ENCODE data around the gene C9.
A peak's percentile ranks its signal among the peaks of the same experiment; 100 is the strongest.

Gene C9

DNA sequence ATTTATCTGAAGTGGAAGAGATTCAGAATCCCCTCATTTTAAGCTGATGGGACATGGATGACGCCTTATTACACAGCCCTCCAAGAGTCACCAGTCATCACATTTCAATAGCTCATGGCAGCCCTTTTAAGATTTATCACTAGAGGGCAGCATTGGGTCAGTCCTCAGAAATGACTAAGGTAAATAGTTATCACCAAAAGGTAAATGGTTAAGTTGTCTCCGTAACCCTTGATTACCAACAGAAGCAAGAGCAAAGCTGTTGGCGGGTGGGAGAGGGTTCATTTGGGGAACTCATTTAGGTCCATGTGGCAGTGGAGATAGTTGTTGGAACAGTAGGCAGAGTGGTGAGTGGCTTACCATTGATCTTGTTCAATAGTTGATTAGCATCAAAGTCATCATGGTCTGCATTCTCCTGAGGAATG lies 12.0 kb upstream of the C9 start:
- Histone ChIP-seq H3K9me3 (ENCODE audit: control insufficient read depth, low read length) (no peaks in the 10 kb centered on the region), H3K27me3 (ENCODE audit: control insufficient read depth in 1 of 2, insufficient read depth in 1 of 2, low read length in 2 of 2) (no peaks in the 10 kb centered on the region), H2BK15ac (ENCODE audit: low read depth, poor library complexity, severe bottlenecking) (no peak overlapping the region), H3K4me3 (ENCODE audit: insufficient read depth in 1 of 2, low read depth in 1 of 2, low read length in 2 of 2) (no peak overlapping the region), H3K18ac (ENCODE audit: low read depth in 1 of 2, low read length in 2 of 2) (no peak overlapping the region), H2AK5ac (ENCODE audit: low read length, severe bottlenecking) (no peak overlapping the region), H2AFZ (ENCODE audit: low read depth, low read length) (no peak overlapping the region), H3K79me1 (replicated peaks; ENCODE audit: low read length, poor library complexity, severe bottlenecking) (peaks cover 11% of the 10 kb centered on the region), H2BK120ac (ENCODE audit: low read depth, low read length) (no peak overlapping the region), H3K14ac (ENCODE audit: low read length in 2 of 2) (no peak overlapping the region), H3K36me3 (ENCODE audit: control insufficient read depth in 1 of 2, insufficient read depth in 2 of 2, low read depth in 1 of 2, low read length in 2 of 2) (peaks cover 36 to 99% of the 10 kb centered on the region in 2 experiments), H2BK5ac (ENCODE audit: low read depth, low read length, poor library complexity, severe bottlenecking) (no peak overlapping the region), H3K4me2 (ENCODE audit: low read length, poor library complexity, severe bottlenecking) (no peak overlapping the region), H3K4ac (ENCODE audit: low read depth in 1 of 2, low read length in 2 of 2) (no peak overlapping the region), H2BK12ac (ENCODE audit: low read length in 2 of 2) (no peak overlapping the region), H4K91ac (ENCODE audit: low read length) (no peak overlapping the region), H3K4me1 (ENCODE audit: control insufficient read depth, insufficient read depth, low read depth, low read length) (no peaks in the 10 kb centered on the region), H4K8ac (ENCODE audit: low read length) (peak overlapping the region; percentile 65), H3K23ac (ENCODE audit: low read length in 2 of 2) (no peak overlapping the region), H3K9ac (ENCODE audit: low read length) (no peak overlapping the region), H3K27ac (ENCODE audit: low read length, poor library complexity, severe bottlenecking) (no peak overlapping the region)
- 61% methylated on average over 3 of the region's 3 CpGs for WGBS
- DNase-seq = peak; percentile 66

DNA sequence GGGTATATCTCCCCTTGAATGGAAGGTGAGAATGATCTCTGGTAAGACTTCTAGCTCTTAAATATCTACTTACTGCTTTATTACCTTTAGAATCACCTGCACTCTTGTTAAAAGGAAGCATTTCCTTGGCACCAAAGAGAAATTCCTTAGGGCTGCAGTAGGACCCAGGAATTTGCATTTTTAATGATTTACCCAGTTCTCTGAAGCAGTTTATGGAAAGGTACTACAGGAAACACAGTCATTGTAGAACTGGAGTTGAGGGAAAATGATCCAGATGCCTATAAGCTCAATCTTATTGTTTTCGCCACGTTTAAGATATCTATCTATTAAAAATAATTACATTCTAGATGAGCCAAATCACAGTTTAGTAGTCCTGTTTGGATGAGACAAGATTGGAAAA lies 9.5 kb upstream of the C9 start:
- H2BK12ac ChIP-seq (ENCODE audit: low read length in 2 of 2) = no peak overlapping the region
- H4K8ac ChIP-seq (ENCODE audit: low read length) = no peak overlapping the region
- no peak overlapping the region for H3K4me2 ChIP-seq (ENCODE audit: low read length, poor library complexity, severe bottlenecking)
- H3K14ac ChIP-seq (ENCODE audit: low read length in 2 of 2) = no peak overlapping the region
- no peak overlapping the region for H2AK5ac ChIP-seq (ENCODE audit: low read length, severe bottlenecking)
- DNase-seq = no peak
- H3K4ac ChIP-seq (ENCODE audit: low read depth in 1 of 2, low read length in 2 of 2) = no peak overlapping the region
- peak overlapping the region; percentile 15 for H3K9ac ChIP-seq (ENCODE audit: low read length)
- H3K27ac ChIP-seq (ENCODE audit: low read length, poor library complexity, severe bottlenecking) = no peak overlapping the region
- H4K91ac ChIP-seq (ENCODE audit: low read length) = no peak overlapping the region
- H3K4me1 ChIP-seq (ENCODE audit: control insufficient read depth, insufficient read depth, low read depth, low read length) = no peaks in the 10 kb centered on the region
- H2BK120ac ChIP-seq (ENCODE audit: low read depth, low read length) = no peak overlapping the region
- no peak overlapping the region for H3K4me3 ChIP-seq (ENCODE audit: insufficient read depth in 1 of 2, low read depth in 1 of 2, low read length in 2 of 2)
- H3K23ac ChIP-seq (ENCODE audit: low read length in 2 of 2) = no peak overlapping the region
- H3K27me3 ChIP-seq (ENCODE audit: control insufficient read depth in 1 of 2, insufficient read depth in 1 of 2, low read length in 2 of 2) = no peaks in the 10 kb centered on the region
- H3K79me1 ChIP-seq (replicated peaks; ENCODE audit: low read length, poor library complexity, severe bottlenecking) = peaks cover 3% of the 10 kb centered on the region
- no peak overlapping the region for H2BK15ac ChIP-seq (ENCODE audit: low read depth, poor library complexity, severe bottlenecking)
- H2BK5ac ChIP-seq (ENCODE audit: low read depth, low read length, poor library complexity, severe bottlenecking) = no peak overlapping the region
- H3K18ac ChIP-seq (ENCODE audit: low read depth in 1 of 2, low read length in 2 of 2) = no peak overlapping the region
- no peaks in the 10 kb centered on the region for H3K9me3 ChIP-seq (ENCODE audit: control insufficient read depth, low read length)
- no CpG with 5 or more reads among the region's 2 CpGs for WGBS
- no peak overlapping the region for H2AFZ ChIP-seq (ENCODE audit: low read depth, low read length)
- H3K36me3 ChIP-seq (ENCODE audit: control insufficient read depth in 1 of 2, insufficient read depth in 2 of 2, low read depth in 1 of 2, low read length in 2 of 2) = peaks cover 26 to 97% of the 10 kb centered on the region in 2 experiments

DNA sequence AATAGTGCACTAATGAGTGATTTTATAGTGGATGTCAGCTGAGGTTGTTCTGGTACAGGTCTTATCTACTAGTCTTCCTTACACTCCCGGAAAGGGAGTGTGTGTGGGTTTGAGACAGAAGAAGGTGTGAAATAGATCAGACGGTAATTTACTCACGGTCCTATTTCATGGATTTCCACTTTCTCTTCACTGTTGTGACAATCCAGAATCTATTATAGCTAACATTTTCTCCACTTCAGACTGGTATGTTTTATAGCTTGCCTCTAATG lies 7.0 kb upstream of the C9 start:
- H2AK5ac ChIP-seq (ENCODE audit: low read length, severe bottlenecking) = no peak overlapping the region
- H3K4me3 ChIP-seq (ENCODE audit: insufficient read depth in 1 of 2, low read depth in 1 of 2, low read length in 2 of 2) = no peak overlapping the region
- no peak overlapping the region for H4K8ac ChIP-seq (ENCODE audit: low read length)
- H3K4me2 ChIP-seq (ENCODE audit: low read length, poor library complexity, severe bottlenecking) = no peak overlapping the region
- no peaks in the 10 kb centered on the region for H3K27me3 ChIP-seq (ENCODE audit: control insufficient read depth in 1 of 2, insufficient read depth in 1 of 2, low read length in 2 of 2)
- H3K36me3 ChIP-seq (ENCODE audit: control insufficient read depth in 1 of 2, insufficient read depth in 2 of 2, low read depth in 1 of 2, low read length in 2 of 2) = peaks cover 11 to 72% of the 10 kb centered on the region in 2 experiments
- H3K4me1 ChIP-seq (ENCODE audit: control insufficient read depth, insufficient read depth, low read depth, low read length) = no peaks in the 10 kb centered on the region
- no peak overlapping the region for H2BK12ac ChIP-seq (ENCODE audit: low read length in 2 of 2)
- no peak overlapping the region for H3K4ac ChIP-seq (ENCODE audit: low read depth in 1 of 2, low read length in 2 of 2)
- no peak overlapping the region for H2BK15ac ChIP-seq (ENCODE audit: low read depth, poor library complexity, severe bottlenecking)
- no peak overlapping the region for H2AFZ ChIP-seq (ENCODE audit: low read depth, low read length)
- H3K9me3 ChIP-seq (ENCODE audit: control insufficient read depth, low read length) = no peaks in the 10 kb centered on the region
- H2BK5ac ChIP-seq (ENCODE audit: low read depth, low read length, poor library complexity, severe bottlenecking) = no peak overlapping the region
- no peak overlapping the region for H3K23ac ChIP-seq (ENCODE audit: low read length in 2 of 2)
- no peak overlapping the region for H2BK120ac ChIP-seq (ENCODE audit: low read depth, low read length)
- H3K9ac ChIP-seq (ENCODE audit: low read length) = peak overlapping the region; percentile 12
- H3K18ac ChIP-seq (ENCODE audit: low read depth in 1 of 2, low read length in 2 of 2) = no peak overlapping the region
- WGBS = 100% methylated on average over 3 of the region's 3 CpGs
- H3K79me1 ChIP-seq (replicated peaks; ENCODE audit: low read length, poor library complexity, severe bottlenecking) = peaks cover 1% of the 10 kb centered on the region
- H4K91ac ChIP-seq (ENCODE audit: low read length) = no peak overlapping the region
- no peak for DNase-seq
- no peak overlapping the region for H3K14ac ChIP-seq (ENCODE audit: low read length in 2 of 2)
- no peak overlapping the region for H3K27ac ChIP-seq (ENCODE audit: low read length, poor library complexity, severe bottlenecking)

DNA sequence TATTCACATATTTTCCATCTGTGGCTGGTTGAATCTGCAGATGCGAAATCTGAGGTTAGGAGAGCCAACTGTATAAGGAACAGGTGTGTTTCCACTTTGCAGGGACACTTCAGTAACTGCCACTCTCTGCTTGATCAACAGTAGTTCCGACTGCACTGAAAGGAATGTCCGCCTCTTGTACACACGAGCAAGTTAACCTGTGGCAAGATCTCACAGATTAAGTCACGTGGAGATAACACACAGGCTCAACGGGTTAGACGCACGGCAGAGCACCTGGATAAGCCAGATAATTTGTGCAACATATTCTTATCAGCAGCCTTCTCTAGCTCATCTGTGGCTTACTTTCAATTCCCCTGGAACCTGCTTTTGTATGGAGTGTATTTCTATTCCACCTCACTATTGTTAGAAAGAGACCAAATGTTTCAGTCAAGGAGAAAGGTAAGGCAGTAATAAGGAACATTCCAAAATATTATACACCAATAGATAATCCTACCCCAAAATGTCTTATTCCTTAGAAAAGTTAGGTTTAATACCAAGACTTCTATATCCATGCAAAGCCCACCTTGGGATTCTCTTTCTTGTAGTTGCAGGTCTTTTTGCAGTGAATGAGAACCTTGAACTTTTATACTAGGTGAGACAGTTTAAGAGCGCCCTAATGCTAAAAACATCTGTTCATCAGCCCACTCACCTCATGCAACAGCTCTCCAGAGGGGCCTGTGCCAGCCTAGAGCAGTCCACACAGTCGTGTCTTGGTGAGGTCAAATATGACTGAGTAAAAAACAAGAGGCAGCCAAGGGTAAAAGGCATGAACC lies 6.5 kb upstream of the C9 start:
- 92% methylated on average over 9 of the region's 10 CpGs for WGBS
- no peak overlapping the region for H2AK5ac ChIP-seq (ENCODE audit: low read length, severe bottlenecking)
- H3K79me1 ChIP-seq (replicated peaks; ENCODE audit: low read length, poor library complexity, severe bottlenecking) = no peaks in the 10 kb centered on the region
- no peak overlapping the region for H3K4me3 ChIP-seq (ENCODE audit: insufficient read depth in 1 of 2, low read depth in 1 of 2, low read length in 2 of 2)
- H3K9ac ChIP-seq (ENCODE audit: low read length) = peak overlapping the region; percentile 12
- H2AFZ ChIP-seq (ENCODE audit: low read depth, low read length) = no peak overlapping the region
- H3K23ac ChIP-seq (ENCODE audit: low read length in 2 of 2) = no peak overlapping the region
- H4K91ac ChIP-seq (ENCODE audit: low read length) = no peak overlapping the region
- no peak overlapping the region for H3K14ac ChIP-seq (ENCODE audit: low read length in 2 of 2)
- H4K8ac ChIP-seq (ENCODE audit: low read length) = no peak overlapping the region
- H2BK12ac ChIP-seq (ENCODE audit: low read length in 2 of 2) = no peak overlapping the region
- no peaks in the 10 kb centered on the region for H3K27me3 ChIP-seq (ENCODE audit: control insufficient read depth in 1 of 2, insufficient read depth in 1 of 2, low read length in 2 of 2)
- H3K4me1 ChIP-seq (ENCODE audit: control insufficient read depth, insufficient read depth, low read depth, low read length) = no peaks in the 10 kb centered on the region
- H2BK120ac ChIP-seq (ENCODE audit: low read depth, low read length) = no peak overlapping the region
- no peak overlapping the region for H3K4me2 ChIP-seq (ENCODE audit: low read length, poor library complexity, severe bottlenecking)
- H3K18ac ChIP-seq (ENCODE audit: low read depth in 1 of 2, low read length in 2 of 2) = no peak overlapping the region
- H3K9me3 ChIP-seq (ENCODE audit: control insufficient read depth, low read length) = no peaks in the 10 kb centered on the region
- DNase-seq = no peak
- H2BK5ac ChIP-seq (ENCODE audit: low read depth, low read length, poor library complexity, severe bottlenecking) = no peak overlapping the region
- H2BK15ac ChIP-seq (ENCODE audit: low read depth, poor library complexity, severe bottlenecking) = no peak overlapping the region
- H3K27ac ChIP-seq (ENCODE audit: low read length, poor library complexity, severe bottlenecking) = no peak overlapping the region
- H3K36me3 ChIP-seq (ENCODE audit: control insufficient read depth in 1 of 2, insufficient read depth in 2 of 2, low read depth in 1 of 2, low read length in 2 of 2) = peaks cover 10 to 67% of the 10 kb centered on the region in 2 experiments
- no peak overlapping the region for H3K4ac ChIP-seq (ENCODE audit: low read depth in 1 of 2, low read length in 2 of 2)

All from mesenchymal stem cell (in vitro differentiated cells and primary cell).